GM12872 (cell line): ENCODE data around the gene PHLPP1.

ENCODE experiments used
- CTCF ChIP-seq: IDR thresholded peaks from 3 replicates; pipeline ENCODE4 v1.5.1; 2011; ENCODE audit warnings: low read depth, mild to moderate bottlenecking, low read length, moderate library complexity; ENCODE audit not compliant: insufficient read depth

The PHLPP1 gene

DNA sequence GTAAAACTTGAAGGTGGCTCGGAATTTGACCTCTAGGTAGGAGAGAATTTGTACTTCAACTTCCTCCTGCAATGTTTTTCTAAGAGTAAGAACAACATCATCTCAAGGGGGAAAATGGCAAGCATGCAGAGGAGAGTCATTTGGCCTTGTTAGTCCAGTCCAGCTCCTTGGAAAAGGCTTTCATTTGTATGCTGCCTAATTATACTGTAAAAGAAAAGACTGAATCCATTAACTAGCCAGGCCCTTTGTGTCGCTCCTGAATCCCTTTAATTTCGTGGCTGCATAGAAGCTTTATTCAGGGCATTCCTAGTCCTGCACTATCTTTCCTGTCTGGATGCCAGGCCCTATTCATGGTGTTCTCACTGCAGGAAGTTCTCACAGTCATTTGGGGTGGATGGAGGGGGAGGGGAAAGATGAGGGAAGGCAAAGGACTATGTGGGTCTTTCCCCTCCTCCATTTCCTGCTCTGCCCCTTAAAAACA lies 36.0 kb downstream of the PHLPP1 start:
- no peak for TF ChIP-seq CTCF

GRCh38 chr18:62751977-62752376 lies 36.6 kb downstream of the PHLPP1 start:
- TF ChIP-seq CTCF = no peak

DNA sequence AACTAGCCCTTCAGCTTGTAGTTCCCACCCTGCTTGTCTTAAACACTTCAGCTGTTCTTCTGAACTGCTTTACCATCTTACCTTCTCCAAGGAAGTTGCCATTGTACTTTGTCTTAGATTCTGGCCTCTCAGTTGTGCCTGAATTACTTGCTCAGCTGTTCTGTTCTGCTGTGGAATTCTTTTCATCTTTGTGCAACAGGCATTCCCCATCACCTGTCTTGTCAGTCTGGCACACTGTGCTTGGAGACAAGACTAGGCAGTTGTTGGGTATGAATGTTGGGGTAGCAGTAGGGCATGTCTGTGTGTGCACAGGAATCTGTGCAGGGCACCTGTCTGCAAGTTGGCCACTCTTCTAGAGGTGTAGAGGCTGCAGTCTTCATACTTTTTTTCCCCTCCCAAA lies 38.7 kb downstream of the PHLPP1 start:
- TF ChIP-seq CTCF = no peak

- TF ChIP-seq CTCF = no peak
These were observed 40.1 kb downstream of the PHLPP1 start for GRCh38 chr18:62755454-62755853.

DNA sequence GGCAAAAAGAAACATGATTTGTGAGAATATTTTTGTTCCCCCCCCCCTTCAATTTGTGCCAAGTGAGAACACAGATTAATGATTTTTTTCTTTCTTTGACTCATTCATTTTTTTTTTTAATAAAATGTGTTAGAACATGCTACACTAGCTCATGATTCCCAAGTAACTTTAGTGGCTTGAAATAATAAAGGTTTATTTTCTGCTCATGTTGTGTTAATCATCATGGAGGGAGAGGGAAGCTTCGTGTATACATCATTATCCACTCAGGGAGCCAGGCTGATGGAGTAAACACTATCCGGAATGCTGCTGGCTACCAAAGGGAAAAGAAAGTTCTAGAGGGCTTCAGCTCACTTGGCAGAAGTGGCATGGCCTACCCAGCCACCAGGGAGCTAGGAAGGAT lies 40.6 kb downstream of the PHLPP1 start:
- no peak for TF ChIP-seq CTCF

DNA sequence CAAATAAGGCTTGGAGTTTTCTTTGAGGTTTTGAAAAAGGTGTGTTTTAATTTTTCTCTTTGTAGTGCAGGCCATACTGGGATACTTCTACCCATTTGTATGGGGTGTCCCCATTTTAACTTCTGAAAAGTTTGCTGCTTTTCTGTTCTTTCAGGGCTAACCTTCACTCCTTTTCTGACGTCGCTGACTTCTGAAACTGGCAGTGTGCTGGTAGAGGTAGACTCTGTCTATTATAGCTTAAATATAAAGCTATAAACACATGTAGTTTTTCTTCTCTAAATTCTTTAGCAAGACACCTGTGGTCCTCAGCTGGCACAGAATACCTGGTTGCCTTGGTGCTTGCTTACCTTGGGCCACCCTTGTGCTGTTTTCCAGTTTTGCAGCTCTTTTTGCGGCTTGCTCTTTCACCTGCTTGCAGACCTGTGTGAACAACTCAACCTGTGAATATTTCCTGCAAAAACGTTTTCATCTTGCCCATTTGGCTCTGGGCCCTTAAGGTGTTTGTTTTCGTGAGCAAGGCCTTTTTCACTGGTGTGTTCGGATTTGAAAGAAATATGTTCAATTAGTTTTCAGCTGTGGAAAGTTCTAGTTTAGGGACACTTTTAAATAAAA lies 42.2 kb downstream of the PHLPP1 start:
- TF ChIP-seq CTCF = no peak

DNA sequence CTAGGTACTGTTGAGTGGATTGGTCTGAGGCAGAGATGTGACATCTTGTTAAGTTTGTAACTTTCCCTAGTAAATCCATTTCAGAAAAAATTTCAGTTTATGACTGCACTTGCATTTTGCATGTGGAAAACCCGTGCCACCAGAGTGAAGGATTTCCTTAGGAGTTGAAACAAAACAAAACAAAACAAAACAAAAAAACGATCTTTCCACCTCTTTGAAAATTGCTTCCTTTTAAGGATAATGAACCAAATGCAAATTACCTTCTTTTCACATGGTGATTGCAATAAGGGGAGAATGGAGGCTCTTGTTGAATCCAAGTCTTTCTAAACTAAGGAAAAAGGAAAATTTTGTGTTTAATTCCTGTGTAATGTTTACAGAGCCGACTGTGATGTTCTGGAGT lies 43.2 kb downstream of the PHLPP1 start:
- no peak for TF ChIP-seq CTCF
